ENCODE measurements around the gene NBDY. TPM values are rescaled to one million over a fixed set of nuclear protein-coding genes. Genes with fewer than 3 reads are reported as not detected.

Gene NBDY
- total and polyA plus RNA-seq, 2 of the 13 experiments (the other 11 are each of a cell fraction or from before 2014, with no cell fraction given) = 1.4 to 1.7 TPM

DNA sequence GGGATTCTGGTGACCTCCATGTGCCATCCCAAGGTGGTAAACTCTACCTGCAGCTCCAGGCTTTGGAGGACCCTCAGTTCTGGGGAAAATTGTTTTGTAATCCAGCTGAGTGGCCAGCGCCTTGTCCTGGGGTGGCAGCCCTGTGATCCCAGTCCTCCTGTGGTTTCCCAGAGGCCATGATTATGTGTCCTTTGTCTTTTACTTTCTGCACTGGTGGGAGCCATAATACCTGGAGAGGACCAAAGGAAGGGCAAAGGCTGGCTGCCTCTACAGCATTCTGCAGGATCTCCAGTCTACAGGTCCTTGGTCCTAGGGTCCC is 64.0 kb downstream of the NBDY start:
- DNase-seq (ENCODE audit: low spot score) (no peak), ATAC-seq (no peak), FAIRE-seq (no peak)
- Histone ChIP-seq H3K79me2 (ENCODE audit: insufficient read depth, low read length) (no peaks in the 10 kb centered on the region), H3K36me3 (replicated peaks in 1 of 2; ENCODE audit: control insufficient read depth in 1 of 2, insufficient read depth in 2 of 2, low read length in 2 of 2) (no peaks in the 10 kb centered on the region), H4K20me1 (ENCODE audit: insufficient read depth, low read length) (no peaks in the 10 kb centered on the region), H3K27ac (ENCODE audit: extremely low read length, insufficient read depth, low read length) (no peak overlapping the region), H3K4me3 (replicated peaks in 1 of 3; ENCODE audit: insufficient read depth in 1 of 3, low read depth in 2 of 3, low read length in 3 of 3) (no peak overlapping the region), H3K9me3 (ENCODE audit: low read length) (no peaks in the 10 kb centered on the region), H3K9ac (ENCODE audit: insufficient read depth, low read depth, low read length) (no peak overlapping the region), H3K4me1 (ENCODE audit: insufficient read depth, low read length) (no peaks in the 10 kb centered on the region), H2AFZ (ENCODE audit: low read length) (no peak overlapping the region), H3K4me2 (ENCODE audit: low read depth, low read length) (no peak overlapping the region), H3K27me3 (ENCODE audit: control insufficient read depth in 1 of 2, insufficient read depth in 2 of 2, low read length in 2 of 2) (no peaks in the 10 kb centered on the region)
- intact Hi-C loops (cut with micrococcal nuclease; ENCODE audit: unreplicated experiment) (no loop called here), in situ Hi-C loops (cut with HindIII; ENCODE audit: extremely low pct_ligation_motif_present, low pct_unique_long_range_greater_than_20kb) (no loop called here)
- no TSS peak for BruUV-seq (replicated peaks)
- POLR2A ChIA-PET = no interaction called here
- WGBS (ENCODE audit: low lambda C conversion rate) = no CpG with 5 or more reads among the region's 1 CpG
- CTCF ChIA-PET (ENCODE audit: low intra/inter-chr PET ratio, low total read pairs) = no interaction called here
- TF ChIP-seq ZNF451 (CRISPR knock-in tag; IDR thresholded peaks at IDR 0.05) (no peak), ETV5 (CRISPR knock-in tag; IDR thresholded peaks at IDR 0.05; ENCODE audit: borderline replicate concordance) (no peak), CEBPG (CRISPR knock-in tag; IDR thresholded peaks at IDR 0.05) (no peak), MTA1 (CRISPR knock-in tag; IDR thresholded peaks at IDR 0.05; ENCODE audit: borderline replicate concordance) (no peak), ARNT2 (CRISPR knock-in tag; IDR thresholded peaks at IDR 0.05; ENCODE audit: low read depth) (no peak), CEBPZ (IDR thresholded peaks at IDR 0.05; ENCODE audit: low read length) (no peak), ZFP36L2 (CRISPR knock-in tag; IDR thresholded peaks at IDR 0.05) (no peak), ZNF207 (IDR thresholded peaks at IDR 0.05; ENCODE audit: borderline replicate concordance) (no peak), ZSCAN31 (CRISPR knock-in tag; IDR thresholded peaks at IDR 0.05; ENCODE audit: low read depth) (no peak), SRY (CRISPR knock-in tag; IDR thresholded peaks at IDR 0.05) (no peak), XBP1 (CRISPR knock-in tag; IDR thresholded peaks at IDR 0.05) (no peak), GTF3A (CRISPR knock-in tag; conservative IDR thresholded peaks at IDR 0.05) (no peak)
- TF ChIP-seq, protein P1, sequence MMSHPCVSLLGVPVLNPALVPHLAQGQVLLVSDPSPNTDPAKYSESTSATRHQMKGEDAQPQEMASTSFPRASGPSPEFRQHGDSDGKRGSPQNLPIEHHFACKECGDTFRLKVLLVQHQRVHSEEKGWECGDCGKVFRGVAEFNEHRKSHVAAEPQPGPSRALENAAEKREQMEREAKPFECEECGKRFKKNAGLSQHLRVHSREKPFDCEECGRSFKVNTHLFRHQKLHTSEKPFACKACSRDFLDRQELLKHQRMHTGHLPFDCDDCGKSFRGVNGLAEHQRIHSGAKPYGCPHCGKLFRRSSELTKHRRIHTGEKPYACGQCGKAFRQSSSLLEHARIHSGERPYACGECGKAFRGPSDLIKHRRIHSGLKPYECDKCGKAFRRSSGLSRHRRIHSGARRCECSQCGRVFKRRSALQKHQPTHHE (CRISPR knock-in tag; IDR thresholded peaks at IDR 0.05; ENCODE audit: borderline replicate concordance) = no peak
- TF ChIP-seq, protein P2, sequence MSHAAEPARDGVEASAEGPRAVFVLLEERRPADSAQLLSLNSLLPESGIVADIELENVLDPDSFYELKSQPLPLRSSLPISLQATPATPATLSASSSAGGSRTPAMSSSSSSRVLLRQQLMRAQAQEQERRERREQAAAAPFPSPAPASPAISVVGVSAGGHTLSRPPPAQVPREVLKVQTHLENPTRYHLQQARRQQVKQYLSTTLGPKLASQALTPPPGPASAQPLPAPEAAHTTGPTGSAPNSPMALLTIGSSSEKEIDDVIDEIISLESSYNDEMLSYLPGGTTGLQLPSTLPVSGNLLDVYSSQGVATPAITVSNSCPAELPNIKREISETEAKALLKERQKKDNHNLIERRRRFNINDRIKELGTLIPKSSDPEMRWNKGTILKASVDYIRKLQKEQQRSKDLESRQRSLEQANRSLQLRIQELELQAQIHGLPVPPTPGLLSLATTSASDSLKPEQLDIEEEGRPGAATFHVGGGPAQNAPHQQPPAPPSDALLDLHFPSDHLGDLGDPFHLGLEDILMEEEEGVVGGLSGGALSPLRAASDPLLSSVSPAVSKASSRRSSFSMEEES (CRISPR knock-in tag; IDR thresholded peaks at IDR 0.05) = no peak
- TF ChIP-seq, protein P3, sequence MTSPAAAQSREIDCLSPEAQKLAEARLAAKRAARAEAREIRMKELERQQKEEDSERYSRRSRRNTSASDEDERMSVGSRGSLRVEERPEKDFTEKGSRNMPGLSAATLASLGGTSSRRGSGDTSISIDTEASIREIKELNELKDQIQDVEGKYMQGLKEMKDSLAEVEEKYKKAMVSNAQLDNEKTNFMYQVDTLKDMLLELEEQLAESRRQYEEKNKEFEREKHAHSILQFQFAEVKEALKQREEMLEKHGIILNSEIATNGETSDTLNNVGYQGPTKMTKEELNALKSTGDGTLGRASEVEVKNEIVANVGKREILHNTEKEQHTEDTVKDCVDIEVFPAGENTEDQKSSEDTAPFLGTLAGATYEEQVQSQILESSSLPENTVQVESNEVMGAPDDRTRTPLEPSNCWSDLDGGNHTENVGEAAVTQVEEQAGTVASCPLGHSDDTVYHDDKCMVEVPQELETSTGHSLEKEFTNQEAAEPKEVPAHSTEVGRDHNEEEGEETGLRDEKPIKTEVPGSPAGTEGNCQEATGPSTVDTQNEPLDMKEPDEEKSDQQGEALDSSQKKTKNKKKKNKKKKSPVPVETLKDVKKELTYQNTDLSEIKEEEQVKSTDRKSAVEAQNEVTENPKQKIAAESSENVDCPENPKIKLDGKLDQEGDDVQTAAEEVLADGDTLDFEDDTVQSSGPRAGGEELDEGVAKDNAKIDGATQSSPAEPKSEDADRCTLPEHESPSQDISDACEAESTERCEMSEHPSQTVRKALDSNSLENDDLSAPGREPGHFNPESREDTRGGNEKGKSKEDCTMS (CRISPR knock-in tag; conservative IDR thresholded peaks at IDR 0.05) = no peak
- TF ChIP-seq, protein P4, sequence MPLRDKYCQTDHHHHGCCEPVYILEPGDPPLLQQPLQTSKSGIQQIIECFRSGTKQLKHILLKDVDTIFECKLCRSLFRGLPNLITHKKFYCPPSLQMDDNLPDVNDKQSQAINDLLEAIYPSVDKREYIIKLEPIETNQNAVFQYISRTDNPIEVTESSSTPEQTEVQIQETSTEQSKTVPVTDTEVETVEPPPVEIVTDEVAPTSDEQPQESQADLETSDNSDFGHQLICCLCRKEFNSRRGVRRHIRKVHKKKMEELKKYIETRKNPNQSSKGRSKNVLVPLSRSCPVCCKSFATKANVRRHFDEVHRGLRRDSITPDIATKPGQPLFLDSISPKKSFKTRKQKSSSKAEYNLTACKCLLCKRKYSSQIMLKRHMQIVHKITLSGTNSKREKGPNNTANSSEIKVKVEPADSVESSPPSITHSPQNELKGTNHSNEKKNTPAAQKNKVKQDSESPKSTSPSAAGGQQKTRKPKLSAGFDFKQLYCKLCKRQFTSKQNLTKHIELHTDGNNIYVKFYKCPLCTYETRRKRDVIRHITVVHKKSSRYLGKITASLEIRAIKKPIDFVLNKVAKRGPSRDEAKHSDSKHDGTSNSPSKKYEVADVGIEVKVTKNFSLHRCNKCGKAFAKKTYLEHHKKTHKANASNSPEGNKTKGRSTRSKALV (CRISPR knock-in tag; IDR thresholded peaks at IDR 0.05) = no peak
